HG02884 (cell line): Measurements from ENCODE around the gene AATK.

Experiments used
- ATAC-seq: cut with Tn5 transposase; IDR thresholded peaks from one replicate; pipeline ENCODE4 v1.9.1; 2021; ENCODE audit warnings: mild to moderate bottlenecking, moderate library complexity; ENCODE audit not compliant: unreplicated experiment

The AATK gene

DNA sequence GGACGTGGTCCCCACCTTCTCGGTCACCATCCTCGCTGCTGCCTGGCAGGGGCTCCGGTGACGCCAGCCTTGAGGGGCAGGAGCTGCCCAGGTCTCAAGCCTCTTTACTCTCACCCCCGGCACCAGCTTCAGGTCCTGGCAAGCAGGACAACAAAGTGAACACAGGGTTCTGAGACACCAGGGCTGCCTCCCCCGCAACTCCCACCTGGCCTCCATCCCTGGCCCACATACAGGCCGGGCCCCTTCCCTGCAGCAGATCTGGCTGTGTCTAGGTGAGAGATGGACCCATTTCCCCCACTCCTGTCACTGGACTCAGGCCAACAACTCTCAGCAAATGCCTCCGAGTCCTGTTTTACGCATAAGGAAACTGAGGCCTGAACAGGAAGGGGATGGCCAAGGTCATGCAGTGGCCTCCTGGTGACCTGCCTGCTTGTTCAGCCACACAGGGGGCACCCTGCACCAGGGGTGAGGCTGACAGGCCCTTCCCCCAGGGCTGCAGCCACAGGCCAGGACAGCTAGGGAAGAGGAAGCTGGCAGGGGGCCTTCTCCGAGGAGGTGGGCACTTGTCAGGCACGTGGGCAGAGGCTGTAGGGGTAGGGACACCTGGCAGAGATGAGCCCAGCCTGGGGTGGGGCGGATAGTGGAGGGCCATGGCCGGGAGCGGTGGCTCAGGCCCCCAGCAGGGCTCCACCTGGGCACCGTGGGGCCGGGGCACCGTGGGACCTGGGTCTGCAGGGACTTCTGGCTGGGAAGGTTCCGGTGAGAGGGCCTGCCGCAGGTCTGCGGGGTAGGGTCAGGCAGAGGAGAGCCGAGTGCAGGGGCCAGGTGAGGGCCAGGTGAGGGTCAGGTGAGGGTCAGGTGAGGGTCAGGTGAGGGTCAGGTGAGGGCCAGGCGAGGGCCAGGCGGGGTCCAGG, 47.5 kb downstream of the AATK start:
- no peak for ATAC-seq

DNA sequence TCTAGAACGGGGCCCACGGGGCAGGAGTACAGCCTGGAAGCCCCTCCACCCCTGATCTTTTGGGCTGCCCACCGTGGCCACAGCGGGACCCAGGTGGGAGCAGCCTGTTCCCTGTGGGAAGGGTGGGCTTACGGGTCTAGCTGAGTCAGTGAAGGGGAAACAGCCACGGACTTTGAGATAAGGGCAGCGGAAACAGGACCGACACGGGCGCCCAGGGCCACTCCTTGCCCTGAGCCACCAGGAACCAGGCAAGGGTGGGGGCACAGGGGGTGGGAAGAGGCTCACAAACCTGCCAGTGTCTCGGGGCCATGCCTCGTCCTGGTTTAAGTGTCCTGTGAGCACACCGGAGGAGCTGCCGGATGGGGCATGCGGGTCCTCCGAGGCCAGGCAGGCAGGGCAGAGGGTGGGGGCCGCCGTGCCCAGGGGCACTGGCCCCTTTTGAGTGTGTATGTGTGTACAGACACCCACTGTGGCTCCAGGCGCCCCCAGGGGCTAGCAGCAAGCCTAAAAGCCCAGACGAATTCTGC, 48.3 kb downstream of the AATK start:
- no peak for ATAC-seq

DNA sequence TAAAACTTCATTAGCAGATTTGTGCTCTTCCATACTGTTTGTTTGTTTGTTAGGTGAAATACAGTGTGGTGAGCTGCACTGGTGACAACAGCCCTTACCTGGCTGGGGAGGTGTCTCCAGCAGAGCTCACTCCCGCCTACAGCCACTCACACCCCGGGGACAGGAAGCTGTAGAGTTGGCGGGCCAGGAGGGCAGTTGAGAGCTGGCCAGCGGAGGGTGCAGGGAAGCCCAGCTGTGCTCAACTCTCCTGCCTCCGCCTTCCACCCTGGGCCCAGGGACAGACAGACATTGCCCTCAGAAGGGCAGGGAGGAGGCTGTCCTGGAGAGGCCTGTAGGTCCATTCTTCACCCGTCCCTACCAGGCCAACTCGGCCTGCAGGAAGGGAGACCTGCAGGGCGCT, 49.3 kb downstream of the AATK start:
- ATAC-seq = no peak

DNA sequence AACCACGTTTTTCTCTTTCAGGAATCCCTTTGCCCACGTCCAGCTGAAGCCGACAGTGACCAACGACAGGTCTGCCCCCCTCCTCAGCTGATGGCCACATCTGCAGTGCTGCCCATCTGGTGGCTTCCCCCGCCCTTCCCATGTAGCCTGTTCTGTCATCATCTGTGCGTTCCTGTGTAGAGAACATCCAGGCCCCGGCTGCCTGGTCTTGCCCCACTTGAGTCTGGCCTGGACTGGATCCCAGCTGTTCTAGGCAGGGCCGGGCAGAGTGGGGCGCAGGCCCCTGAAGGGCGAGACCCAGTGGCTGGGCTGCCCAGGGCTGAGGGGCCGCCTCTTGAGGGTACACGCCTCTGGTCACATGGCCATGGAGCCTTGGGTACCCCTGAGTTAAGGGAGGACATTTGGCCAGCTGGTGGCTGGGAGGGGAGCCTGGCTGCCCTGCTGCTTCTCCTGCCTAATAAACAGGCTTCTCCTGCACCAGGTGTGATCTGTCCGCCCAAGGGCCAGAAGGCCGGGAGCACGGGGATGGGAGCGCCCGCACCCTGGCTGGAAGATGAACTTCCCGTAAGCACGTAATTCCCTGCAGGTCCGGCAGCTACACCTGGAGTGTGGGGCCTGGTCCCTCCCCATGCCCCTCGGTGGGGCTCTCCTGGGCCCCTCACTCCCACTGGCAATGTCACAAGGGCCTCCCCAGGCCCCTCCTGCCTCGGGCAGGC, 50.1 kb downstream of the AATK start:
- ATAC-seq = no peak

DNA sequence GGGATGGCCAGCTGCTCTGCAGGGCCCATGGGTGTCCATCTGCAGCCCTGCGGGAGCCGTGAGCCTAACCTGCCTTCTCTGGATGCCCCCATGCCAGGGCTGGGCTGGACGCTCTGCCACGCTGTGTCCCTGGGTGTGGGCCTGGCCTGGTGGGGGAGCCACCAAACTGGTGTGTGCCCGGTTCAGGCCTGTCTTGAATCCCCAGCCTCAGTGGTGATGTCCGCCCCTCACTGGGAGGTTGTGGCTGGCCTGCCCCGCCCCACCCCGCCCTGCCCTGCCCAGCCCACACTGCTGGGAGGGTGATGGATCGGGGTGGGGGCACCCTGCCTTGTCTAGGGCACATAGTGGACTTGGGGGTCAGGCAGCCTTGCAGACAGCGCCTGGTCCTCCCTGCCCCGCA, 50.8 kb downstream of the AATK start:
- ATAC-seq = no peak

DNA sequence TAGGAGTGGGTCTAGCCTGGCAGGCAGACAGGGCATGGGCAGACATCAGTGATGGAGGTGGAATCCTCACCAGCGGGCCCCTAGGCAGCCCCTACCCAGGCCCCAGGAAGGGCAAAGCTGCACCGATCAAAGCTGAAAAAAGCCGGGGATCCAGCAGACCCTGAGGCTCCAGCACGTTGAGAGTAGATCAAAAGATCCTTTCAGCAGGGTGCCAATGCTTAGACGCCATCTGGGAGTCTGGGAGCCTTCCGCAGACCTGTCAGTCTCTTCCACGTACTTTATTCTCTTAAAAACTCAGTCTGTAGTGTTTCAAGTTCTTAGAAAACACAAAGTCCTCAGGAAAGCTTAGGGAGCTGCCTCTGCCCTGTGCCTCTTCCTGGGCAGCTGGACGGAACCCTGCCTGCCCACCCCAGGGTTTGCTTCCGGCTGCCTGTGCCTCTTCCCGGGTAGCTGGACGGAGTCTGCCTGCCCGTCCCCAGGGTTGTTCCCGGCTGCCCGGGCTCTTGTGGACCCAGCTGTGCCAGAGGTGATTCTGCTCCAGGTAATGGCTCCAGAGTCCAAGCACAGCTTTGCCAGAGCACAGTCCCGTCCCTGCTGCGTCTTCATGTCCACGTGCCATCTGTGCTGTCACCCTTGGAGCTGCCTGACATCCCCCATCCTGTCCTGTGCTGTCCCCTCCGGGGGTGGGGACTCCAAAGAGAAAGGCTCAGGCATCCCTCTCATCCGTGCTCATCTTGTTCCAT, 51.5 kb downstream of the AATK start:
- no peak for ATAC-seq

DNA sequence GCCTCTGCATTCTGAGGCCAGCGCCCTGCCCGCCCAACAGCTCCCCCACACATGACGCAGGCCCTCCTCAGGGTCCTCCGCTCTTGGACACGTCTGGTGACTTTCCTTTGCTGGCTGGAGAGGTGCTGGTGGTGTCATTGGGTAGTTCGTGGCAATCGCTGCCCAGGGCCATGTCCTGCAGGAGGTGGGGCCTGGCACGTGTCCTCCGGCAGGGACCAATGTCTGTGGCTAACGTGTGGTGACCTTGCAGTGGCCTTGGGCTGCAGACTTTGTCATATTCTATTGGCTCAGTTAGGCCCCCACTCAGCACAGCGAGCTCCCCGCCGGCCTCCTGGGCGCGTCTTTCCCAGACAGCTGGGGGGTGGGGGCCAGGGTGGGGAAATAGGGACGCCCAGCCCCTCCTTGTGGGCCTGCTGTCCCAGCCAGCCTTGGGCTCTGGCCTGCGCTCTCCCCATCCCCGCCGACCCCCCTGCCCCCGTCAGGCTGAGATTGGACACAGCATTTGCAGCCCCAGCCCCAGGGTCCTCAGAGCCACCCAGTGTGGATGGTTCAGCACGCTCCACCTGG, 52.8 kb downstream of the AATK start:
- ATAC-seq = no peak

DNA sequence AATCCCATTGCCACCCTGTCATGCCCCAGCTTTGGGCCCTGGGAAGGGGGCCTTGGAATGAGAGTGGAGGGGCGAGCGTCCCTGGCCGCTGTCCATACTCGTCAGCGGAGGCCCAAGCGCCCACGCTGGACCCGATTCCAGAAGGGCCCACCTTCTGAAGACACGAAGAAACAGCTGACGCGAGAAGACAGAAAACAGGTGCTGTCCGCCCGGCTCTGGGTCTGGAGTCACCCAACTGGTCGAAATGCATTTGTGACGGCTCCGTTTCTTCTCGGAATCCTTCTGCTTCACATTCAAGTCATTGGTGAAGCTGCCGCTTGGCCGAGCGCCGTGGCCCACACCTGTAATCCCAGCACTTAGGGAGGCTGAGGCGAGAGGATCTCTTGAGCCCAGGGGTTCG, 53.6 kb downstream of the AATK start:
- ATAC-seq = no peak

DNA sequence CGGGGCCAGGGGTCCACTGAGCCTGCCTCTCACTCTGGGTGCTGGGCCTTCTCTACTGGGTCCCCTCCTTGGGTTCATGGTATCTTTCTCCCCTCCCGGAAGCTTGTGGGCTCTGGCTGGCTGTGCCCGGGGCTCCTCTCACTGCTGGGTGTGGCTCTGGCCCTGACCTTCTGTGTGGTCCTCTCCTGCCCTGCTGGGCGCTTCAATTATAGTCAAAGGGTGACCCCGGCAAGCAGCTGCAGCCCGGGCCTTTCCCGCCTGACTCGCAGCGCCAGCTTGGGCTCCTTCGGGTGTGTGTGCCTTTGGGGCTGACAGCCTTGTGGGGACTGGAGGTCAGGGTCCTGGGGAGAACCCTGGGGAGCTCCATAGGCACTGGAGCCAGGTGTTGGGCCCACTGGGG, 55.0 kb downstream of the AATK start:
- ATAC-seq = no peak

DNA sequence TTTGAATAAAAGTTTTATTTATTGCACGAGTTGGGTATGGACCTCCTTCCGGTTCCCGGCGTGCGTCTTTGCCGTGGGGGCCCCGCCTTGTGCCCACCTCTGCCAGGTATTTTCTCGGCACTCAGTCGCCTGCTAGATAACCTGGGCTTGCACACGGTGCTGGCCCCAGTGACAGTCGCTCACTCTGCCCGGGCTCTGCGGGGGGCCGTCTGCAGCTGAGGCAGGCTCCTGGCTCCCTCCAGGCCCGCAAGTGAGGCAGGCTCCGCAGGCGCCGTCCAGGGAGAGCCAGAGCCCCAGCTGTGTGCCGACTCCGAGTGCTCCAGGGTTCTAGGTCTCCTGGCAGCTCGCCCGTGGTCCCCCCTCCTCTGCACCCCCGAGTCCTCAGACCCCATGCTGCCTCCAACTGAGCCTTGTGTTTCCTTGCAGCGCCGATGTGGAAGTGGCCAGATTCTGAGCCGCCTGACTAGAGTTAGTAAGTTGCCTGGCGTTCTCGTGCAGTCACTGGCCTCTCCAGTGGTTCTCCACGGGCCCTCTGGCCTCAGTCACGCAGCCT, 55.5 kb downstream of the AATK start:
- ATAC-seq = no peak

DNA sequence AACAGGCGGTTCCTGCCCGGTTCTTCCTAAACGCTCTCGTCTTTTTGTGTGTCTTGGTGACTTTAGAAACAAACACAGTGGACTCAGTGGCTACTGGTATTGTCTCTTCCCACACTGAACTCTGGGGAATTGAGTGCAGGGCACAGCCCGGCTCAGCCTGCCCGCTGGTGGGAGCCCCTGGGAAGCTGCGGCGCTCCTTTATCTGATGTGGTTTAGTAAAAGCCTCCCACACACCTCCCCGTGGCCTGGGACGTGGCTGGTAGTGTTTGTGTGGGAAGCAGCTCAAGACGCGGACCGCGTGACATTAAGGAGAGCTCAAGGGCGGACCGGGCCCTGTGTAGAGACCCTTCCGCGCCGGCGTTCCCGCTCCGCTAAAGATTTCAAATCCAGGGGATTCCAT, 56.1 kb downstream of the AATK start:
- no peak for ATAC-seq

DNA sequence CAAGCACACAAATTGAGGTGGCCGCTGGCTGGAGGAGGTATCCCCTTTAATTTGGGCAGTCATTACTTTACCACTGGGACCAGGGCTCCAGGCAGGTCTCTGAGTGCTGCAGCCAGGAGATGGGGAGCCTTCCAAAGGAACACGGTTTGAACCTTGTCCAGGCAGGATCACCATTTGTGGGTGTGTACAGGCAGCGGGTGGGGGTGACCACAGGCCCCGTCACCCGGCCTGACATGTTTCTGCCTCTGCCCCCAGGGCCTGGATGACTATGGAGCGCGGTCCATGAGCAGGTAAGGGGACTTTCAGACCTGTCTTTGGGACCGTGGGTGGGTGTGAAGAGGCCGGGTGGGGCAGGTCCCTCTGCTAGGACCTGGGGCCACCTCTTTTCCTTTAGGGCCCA, 57.8 kb downstream of the AATK start:
- no peak for ATAC-seq

DNA sequence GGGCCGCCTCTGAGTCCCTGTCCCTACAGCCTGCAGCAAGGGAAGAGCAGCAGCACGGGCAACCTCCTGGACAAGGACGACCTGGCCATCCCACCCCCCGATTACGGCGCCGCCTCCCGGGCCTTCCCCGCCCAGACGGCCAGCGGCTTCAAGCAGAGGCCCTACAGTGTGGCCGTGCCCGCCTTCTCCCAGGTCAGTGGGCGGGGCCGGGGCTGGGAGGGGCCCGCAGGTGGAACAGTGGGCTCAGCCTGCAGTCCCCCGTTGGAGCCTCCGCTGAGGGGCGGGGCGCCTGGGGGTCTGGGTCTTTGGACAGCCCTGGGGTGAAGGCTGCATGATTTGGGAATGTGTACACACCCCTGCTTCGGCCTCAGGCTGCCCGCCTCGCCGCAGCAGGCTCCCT, 59.3 kb downstream of the AATK start:
- ATAC-seq = no peak

DNA sequence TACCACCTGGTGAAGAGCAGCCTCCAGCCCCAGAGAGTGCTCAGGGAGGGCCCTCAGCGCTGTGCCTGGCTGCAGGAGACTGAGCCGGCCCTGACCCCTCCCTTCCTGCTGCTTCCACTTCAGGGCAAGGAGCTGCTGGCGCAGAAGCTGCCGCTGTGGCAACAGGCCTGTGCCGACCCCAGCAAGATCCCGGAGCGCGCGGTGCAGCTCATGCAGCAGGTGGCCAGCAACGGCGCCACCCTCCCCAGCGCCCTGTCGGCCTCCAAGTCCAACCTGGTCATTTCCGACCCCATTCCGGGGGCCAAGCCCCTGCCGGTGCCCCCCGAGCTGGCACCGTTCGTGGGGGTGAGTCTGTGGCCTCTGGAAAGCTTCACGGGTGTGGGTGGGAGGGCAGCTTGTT, 62.6 kb downstream of the AATK start:
- no peak for ATAC-seq

DNA sequence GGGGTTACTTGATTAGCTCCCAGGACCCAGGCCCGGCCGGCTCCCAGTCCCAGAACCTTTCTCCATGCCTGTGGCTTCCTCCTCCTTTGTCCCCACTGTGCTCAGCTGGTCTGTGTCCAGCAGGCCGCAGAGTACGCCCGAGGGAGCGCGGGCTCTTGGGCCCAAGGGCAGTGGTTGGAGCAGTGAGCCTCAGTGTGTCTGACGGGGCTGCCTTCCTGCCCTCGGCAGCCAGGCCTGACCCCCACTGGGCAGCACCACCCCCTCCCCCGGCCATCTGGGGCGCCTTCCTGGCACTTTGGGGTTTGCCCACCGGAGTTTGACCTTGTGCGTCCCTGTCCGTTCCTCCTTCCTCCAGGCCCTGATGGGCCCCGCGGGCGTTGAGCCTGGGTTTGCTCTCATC, 63.2 kb downstream of the AATK start:
- no peak for ATAC-seq

DNA sequence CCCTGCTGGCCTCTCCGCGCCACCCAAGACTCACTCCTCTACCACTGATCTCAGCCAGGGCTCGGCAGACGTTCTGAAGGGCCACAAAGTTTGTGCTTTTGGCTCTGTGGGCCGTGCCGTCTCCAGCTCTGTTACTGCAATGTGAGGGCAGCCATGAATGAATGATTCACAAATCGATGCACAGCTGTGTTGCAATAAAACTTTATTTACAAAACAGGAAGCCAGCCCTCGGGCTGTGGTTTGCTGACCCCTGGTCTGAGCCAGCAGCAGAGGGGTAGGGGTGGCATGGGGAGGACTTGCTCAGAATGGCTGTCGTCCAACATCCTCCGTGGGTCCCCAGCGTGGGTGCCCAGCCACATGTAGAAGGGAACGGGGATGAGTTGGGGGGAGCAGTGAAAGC, 63.7 kb downstream of the AATK start:
- ATAC-seq = no peak

DNA sequence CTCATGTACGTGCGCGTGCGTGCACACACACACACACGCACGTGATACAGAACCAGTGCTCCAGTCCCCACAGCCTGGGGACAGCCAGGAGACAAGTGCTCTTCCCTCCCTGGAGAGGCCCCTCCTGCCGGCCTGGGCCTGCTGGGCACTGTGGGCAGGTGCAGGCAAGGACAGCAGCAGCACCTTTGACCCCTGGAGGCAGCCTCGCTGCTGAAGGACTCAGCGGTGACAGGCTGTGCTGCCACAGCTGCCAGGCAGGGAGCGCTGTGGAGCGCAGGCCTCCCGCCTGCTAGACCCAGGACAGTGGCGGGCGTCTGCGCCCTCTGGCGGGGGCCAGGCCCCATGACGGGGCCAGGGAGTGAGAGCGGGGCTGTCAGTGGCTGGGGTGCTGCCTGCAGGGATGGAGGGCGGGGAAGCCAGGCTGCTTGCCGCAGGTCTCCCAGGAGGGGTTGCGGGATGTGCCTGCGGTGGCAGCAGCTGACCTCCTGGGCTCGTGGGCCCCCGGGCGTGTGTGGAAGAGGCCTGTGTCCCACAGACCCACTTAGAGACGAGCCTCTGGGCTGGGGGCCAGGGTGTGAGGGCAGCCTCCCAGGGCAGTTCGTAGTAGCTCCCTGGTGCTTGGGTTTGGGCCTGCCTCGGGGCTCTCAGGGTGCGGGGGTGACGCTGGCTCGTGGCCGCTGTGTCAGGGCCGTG, 64.3 kb downstream of the AATK start:
- ATAC-seq = peak; percentile 62

DNA sequence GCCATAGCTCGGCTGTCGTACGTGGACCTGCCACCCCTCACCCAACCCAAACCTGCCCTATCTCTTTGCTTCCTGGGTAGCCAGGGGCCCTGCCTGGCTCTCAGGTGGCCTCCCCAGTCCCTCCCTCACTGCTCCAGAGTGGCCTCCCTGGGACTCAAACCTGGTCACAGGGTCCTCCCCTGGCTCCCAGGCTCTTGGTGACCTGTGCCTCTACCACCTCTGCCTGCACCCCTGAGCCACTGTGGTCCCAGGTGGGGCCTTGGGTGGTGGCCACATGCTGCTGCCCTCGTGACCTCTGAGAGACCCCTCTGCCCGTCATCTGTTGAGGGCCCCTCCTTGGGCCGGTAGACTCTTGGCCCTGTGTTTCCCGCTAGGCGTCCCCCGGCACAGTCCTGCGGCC, 65.4 kb downstream of the AATK start:
- no peak for ATAC-seq

DNA sequence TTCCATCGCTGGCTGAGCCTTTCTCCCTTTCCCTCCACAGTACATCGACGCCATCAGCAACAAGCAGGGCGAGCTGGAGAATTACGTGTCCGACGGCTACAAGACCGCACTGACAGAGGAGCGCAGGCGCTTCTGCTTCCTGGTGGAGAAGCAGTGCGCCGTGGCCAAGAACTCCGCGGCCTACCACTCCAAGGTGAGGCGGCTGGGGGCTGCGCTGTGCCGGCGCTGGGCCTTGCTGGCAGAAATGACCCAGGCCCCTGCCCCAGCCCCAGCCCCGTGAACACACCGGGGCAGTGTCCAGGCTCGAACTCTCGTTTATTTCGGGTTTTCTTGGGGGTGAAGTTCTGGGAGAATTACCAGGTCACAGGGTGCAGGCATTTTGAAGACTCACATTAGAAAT, 66.1 kb downstream of the AATK start:
- ATAC-seq = no peak

DNA sequence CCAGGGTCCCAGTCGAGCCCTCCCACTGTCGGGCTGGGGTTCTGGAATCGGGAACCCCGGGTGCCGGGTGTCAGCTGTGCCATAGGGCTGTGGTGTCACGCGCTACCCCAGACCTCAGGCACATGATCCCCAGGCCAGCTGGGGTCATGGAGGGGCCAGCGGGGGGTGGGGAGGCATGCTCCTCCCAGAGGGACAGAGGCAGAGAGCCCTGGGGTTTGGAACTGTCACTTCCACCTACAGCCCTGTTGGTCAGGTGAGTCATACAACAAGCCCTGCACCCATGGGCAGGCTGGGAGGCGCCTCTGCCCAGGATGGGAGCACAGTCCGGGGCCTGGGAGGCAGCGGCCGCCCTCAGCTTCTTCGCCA, 68.1 kb downstream of the AATK start:
- no peak for ATAC-seq
